ACC112 (cell line): ENCODE data around the gene PLA2G4A.
"Not testable (repeated sequence)": the region's sequence is repeated elsewhere in the genome, so short reads cannot be mapped to it uniquely, and the experiment has no call there.

Source experiments
- H2AFZ ChIP-seq: fragments of 200-600 bp; sonication (generic); one replicate; pipeline ENCODE4 v1.6.0; 2017; ENCODE audit warnings: antibody characterized with exemption, low read length; ENCODE audit not compliant: unreplicated experiment
- H3K27ac ChIP-seq: fragments of 200-600 bp; sonication (generic); 2 replicates; pipeline ENCODE4 v1.5.1; 2014; ENCODE audit warnings: low read depth, mild to moderate bottlenecking, antibody characterized with exemption, low read length, moderate library complexity
- H3K27me3 ChIP-seq: fragments of 200-600 bp; sonication (generic); 2 replicates; pipeline ENCODE4 v1.6.1; 2014; ENCODE audit warnings: mild to moderate bottlenecking, antibody characterized with exemption, low read length, moderate library complexity, mixed read lengths; ENCODE audit not compliant: insufficient read depth
- H3K36me3 ChIP-seq: fragments of 200-600 bp; sonication (generic); 2 replicates; pipeline ENCODE4 v1.6.1; 2016; ENCODE audit warnings: mild to moderate bottlenecking, antibody characterized with exemption, low read length, moderate library complexity, mixed read lengths; ENCODE audit not compliant: insufficient read depth
- H3K4me1 ChIP-seq: fragments of 200-600 bp; sonication (generic); one replicate; pipeline ENCODE4 v1.6.1; 2016; ENCODE audit warnings: low read length, mixed read lengths; ENCODE audit not compliant: insufficient read depth, unreplicated experiment, control insufficient read depth
- H3K4me3 ChIP-seq: fragments of 200-600 bp; sonication (generic); 2 replicates; pipeline ENCODE4 v1.5.1; 2014; ENCODE audit warnings: mild to moderate bottlenecking, low read depth, low read length
- H3K79me2 ChIP-seq: fragments of 200-600 bp; sonication (generic); one replicate; pipeline ENCODE4 v1.6.0; 2016; ENCODE audit warnings: low read length; ENCODE audit not compliant: control insufficient read depth, unreplicated experiment, insufficient read depth

Gene PLA2G4A

DNA sequence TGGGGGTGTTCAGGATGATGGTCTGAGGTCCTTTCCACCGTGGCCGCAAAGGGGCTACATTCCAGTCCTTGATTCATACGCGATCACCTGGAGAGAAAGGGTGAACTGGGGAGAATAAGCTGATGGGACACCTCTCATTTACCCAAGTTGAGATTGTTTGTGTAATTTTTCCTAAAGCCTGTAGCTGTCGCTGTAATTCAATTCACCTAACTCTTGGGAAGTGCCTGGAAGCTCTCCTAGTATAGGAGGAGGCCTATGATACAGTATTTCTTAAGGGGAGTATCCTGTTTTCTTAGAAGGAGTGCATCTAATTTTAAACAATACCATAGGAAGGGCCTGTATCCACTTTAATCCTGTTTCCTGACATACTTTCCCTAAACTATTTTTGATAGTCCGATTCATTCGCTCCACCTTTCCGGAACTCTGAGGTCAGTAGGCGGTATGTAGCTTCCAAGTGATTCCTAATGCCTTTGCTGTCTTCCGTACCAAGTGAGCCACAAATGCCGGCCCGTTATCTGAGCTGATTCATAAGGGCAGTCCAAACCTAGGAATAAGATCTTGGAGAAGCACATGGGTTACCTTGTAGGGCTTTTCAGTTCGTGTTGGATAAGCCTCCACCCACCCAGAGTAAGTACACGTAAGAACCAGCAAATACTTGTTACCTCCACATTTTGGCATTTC lies 88.5 kb downstream of the PLA2G4A start:
- H3K4me1 ChIP-seq, H3K27ac ChIP-seq, H3K27me3 ChIP-seq, H2AFZ ChIP-seq, H3K4me3 ChIP-seq, H3K79me2 ChIP-seq, H3K36me3 ChIP-seq: not testable (repeated sequence)

DNA sequence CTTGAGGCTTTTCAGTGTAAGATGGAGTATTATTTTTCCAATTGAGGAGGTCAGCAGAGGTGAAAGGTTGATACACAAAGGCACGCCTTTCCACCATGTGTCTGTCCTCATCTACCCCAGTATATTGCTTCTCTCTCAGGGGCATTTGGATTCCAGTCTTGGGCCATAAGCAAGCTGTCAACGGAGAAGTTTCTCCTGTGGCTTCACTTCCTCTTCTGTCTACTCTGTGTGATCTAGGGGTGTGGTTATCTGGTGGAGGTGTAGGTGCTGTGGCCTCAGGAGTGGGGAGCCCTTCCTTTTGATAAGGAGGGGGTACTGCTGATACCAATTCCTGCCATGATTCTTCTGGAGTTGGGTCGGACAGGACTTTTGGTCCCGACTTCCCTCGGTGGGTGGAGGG lies 92.6 kb downstream of the PLA2G4A start:
- H3K27me3 ChIP-seq, H3K27ac ChIP-seq, H3K79me2 ChIP-seq, H3K4me1 ChIP-seq, H2AFZ ChIP-seq, H3K36me3 ChIP-seq, H3K4me3 ChIP-seq: not testable (repeated sequence)

DNA sequence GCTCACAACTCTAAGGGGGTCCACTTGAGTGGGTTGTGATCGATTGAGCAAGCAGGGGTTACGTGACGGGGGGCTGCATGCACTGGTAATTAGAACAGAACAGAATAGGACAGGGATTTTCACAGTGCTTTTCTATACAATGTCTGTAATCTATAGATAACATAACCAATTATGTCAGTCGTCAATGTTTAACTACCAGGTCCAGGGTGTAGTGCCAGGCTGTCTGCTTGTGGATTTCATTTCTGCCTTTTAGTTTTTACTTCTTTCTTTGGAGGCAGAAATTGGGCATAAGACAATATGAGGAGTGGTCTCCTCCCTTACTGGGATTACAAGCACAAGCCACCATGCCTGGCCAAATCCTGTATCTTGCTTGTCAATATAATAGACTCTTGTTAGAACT lies 94.1 kb downstream of the PLA2G4A start:
- not testable (repeated sequence) for H3K27ac ChIP-seq, H2AFZ ChIP-seq, H3K79me2 ChIP-seq, H3K4me3 ChIP-seq, H3K27me3 ChIP-seq, H3K4me1 ChIP-seq, H3K36me3 ChIP-seq

DNA sequence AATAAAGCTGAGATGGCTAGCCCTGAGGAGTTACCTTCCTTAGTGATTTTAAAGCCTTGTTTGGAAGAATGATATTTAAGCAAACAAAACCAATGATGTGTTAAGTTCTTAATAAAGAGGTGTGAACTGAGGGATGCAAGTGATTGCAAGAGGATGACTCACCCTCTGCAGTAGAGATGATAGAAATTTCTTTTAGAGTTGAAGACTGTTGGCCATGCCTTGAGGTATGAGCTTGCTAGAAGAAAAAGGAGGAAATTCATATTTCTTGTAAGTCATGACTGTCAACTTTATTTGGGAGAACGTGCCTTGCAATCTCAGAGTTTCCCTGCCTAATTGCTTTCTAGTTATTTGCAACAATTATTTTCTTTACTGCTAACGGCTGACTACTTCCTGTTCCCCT lies 94.7 kb downstream of the PLA2G4A start:
- Histone ChIP-seq H3K27ac (no peak overlapping the region), H3K4me1 (no peaks in the 10 kb centered on the region), H3K36me3 (no peaks in the 10 kb centered on the region), H3K79me2 (no peaks in the 10 kb centered on the region), H3K27me3 (no peaks in the 10 kb centered on the region), H3K4me3 (no peak overlapping the region), H2AFZ (no peak overlapping the region)

DNA sequence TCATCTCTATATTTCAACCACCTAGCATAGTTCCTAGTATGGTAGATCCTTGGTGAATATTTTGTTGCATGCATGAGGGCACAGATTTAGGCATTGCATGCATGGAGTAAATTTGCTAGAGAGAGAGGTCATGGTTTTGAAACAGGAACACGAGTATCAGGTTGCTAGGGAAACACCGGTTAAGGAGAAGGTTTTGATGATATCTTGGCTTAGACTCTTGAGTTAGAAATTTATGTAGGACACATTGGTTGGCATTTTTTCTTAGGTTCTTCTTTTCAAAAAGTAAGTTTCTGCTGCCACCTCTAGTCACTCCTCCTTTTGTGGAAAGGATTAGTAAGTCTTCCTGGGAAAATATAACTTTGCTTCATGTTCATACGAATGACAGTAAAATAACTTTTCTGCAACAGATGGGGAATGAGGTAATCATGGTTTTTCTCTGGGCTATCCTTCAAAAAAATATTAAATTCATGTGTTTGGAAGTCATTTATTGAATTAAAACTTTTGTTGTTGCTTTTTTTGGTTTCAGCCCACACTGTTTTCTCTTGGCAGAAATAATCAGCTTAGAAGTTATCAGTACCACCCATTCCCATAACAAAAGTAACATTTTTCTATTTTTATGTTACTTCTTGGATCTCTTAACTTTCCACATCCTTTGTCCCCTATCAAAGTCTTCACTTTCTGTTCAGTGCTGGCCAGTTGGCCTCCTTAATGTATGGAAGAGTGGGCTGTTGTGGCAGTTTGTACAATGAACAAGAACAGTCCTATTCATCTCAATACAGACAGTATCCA lies 97.3 kb downstream of the PLA2G4A start:
- no peak overlapping the region for H2AFZ ChIP-seq
- no peaks in the 10 kb centered on the region for H3K36me3 ChIP-seq
- no peak overlapping the region for H3K4me3 ChIP-seq
- H3K27me3 ChIP-seq = no peaks in the 10 kb centered on the region
- no peaks in the 10 kb centered on the region for H3K79me2 ChIP-seq
- no peaks in the 10 kb centered on the region for H3K4me1 ChIP-seq
- no peak overlapping the region for H3K27ac ChIP-seq

DNA sequence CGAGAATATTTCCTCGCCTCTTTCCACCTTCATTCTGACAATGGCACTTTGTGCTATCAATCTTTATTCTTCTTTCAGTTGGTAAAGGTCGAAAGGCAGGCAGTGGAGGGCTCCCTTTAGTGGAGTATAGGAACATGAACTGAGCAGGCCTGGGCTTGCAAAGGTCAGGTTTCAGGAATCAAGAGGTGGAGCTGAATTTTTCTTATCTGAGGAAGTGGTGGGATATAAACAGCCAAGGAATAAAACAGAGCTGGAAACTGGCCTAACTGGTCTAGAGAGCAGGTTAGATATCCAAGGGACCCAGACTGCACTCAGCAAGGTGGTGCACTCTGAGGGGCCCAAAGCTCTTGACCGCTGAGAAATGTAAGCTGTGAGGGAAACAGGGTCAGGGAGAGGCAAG lies 99.1 kb downstream of the PLA2G4A start:
- H3K36me3 ChIP-seq = no peaks in the 10 kb centered on the region
- no peak overlapping the region for H3K27ac ChIP-seq
- no peak overlapping the region for H3K4me3 ChIP-seq
- no peak overlapping the region for H2AFZ ChIP-seq
- no peaks in the 10 kb centered on the region for H3K4me1 ChIP-seq
- H3K27me3 ChIP-seq = no peaks in the 10 kb centered on the region
- H3K79me2 ChIP-seq = no peaks in the 10 kb centered on the region

DNA sequence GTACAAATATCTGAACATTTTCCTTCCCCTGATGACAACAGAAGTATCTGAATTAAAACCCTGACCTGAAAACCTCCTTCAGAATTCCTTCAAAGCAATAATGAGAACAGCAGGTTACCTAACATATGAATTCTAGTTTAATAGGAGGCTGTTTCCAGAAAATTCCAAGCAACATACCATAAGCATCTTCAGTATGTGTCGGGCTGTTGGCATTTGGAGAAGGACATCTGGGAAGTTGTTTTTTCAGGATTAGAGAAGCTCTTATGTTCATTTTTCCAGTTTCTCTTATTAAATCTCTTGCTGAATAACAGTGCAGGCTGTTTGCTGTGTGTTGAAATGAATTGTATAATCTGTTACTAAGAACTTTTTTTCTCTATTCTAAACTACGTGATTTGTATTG lies 101.5 kb downstream of the PLA2G4A start:
- Histone ChIP-seq H3K4me1 (no peaks in the 10 kb centered on the region), H3K4me3 (no peak overlapping the region), H3K27me3 (no peaks in the 10 kb centered on the region), H3K36me3 (no peaks in the 10 kb centered on the region), H2AFZ (no peak overlapping the region), H3K27ac (no peak overlapping the region), H3K79me2 (no peaks in the 10 kb centered on the region)

DNA sequence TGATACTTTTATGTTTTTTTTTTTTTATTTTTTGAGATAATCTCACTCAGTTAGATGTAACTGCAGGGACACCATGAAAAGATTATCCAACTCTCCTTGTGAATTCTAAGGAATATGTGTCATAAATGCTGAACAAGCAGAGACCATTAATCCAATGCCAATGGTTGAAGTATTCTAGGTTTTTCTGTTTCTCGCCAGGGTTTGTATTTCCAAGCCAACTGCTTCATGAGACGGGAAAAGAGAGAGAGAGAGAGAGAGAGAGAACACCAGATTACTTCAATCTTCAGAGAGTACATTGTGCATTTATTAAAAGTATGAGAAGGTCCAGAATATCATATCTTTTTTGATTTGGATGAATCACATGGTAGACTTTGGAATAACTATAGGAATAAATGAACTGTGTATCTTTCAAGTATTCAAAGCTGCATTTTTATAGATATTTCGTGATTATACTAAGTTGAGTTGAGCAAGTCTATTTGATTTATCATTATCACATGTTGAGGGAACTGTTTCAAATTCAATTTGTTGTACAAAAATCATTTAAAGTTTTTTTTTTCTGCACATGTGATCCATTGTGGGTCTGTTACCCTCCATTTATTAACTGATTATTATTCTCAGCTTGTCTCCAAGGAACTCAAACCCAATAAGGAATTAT lies 108.4 kb downstream of the PLA2G4A start:
- H3K79me2 ChIP-seq = no peaks in the 10 kb centered on the region
- no peak overlapping the region for H3K4me3 ChIP-seq
- no peaks in the 10 kb centered on the region for H3K36me3 ChIP-seq
- H2AFZ ChIP-seq = no peak overlapping the region
- no peaks in the 10 kb centered on the region for H3K4me1 ChIP-seq
- no peak overlapping the region for H3K27ac ChIP-seq
- no peaks in the 10 kb centered on the region for H3K27me3 ChIP-seq

DNA sequence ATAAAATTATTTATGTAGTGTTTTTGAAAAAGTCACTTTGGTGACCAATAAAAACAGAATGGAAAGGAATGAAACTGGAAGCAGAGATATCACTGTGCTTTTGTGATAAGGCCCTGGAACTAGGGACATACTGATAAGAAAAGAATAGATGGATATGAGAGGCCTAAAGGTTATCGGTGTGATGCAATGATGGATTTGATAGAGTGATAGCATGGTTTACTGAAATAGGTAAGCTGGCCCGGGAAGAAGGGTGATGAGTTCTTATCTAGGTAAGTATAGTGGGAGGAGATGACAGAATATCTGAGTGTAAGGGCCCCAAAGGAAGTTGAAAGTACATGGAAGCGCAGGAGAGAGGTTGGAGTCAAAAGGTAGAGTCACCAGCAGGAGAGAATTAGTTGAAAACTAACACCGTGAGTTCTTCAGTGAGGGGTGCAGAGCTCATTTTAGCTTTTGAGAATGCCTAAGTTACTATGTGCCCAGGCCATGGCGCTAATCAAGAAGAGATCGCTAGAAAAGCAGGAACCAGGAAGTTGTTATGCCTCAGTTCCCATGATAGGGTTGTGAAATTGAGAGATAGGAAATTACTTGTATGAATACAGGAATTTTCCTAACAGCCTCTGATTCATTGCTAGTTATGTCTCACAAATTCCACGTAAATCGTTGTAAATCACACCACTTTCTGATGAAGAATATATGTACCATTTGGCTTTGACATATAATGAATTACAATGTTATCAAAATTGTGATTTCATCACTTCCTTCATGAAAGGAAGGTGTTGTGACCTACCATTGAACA lies 115.3 kb downstream of the PLA2G4A start:
- no peak overlapping the region for H2AFZ ChIP-seq
- no peaks in the 10 kb centered on the region for H3K27me3 ChIP-seq
- H3K4me1 ChIP-seq = no peaks in the 10 kb centered on the region
- H3K27ac ChIP-seq = no peak overlapping the region
- H3K79me2 ChIP-seq = no peaks in the 10 kb centered on the region
- H3K36me3 ChIP-seq = no peaks in the 10 kb centered on the region
- no peak overlapping the region for H3K4me3 ChIP-seq

DNA sequence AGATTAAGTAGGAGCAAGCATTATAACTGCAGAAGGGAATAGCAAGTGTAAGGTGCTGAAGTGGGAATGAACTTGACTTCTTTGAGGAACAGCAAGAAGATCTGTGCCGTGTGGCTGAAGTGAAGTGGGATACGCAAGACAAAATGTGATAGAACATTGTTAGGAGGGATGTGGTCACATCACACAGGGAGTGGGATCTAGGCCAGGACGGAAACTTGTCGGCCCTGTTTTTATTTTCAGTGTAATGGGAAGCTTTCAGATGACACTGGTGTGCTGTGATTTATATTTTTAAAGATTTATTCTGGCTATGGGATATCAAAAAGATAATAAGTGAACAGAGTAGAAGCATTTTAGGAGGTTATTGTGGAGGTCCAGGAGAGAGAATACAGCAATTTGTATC lies 116.4 kb downstream of the PLA2G4A start:
- no peak overlapping the region for H3K4me3 ChIP-seq
- H3K36me3 ChIP-seq = no peaks in the 10 kb centered on the region
- no peaks in the 10 kb centered on the region for H3K4me1 ChIP-seq
- H3K27ac ChIP-seq = no peak overlapping the region
- no peaks in the 10 kb centered on the region for H3K27me3 ChIP-seq
- no peak overlapping the region for H2AFZ ChIP-seq
- no peaks in the 10 kb centered on the region for H3K79me2 ChIP-seq
